K562 (cell line): ENCODE results near the gene POLRMT. TPM values are rescaled to one million over a fixed set of nuclear protein-coding genes. Genes with fewer than 3 reads are reported as not detected.

Experiments
- C11orf30 ChIP-seq: fragments of 450-650 bp; IDR thresholded peaks from 2 replicates; pipeline ENCODE4 v1.6.1; 2016; ENCODE audit warnings: low read depth, mild to moderate bottlenecking
- CHCHD3 ChIP-seq: fragments of 250-450 bp; sonication (Bioruptor Pico); IDR thresholded peaks from 2 replicates; pipeline ENCODE4 v2.1.2; 2022; ENCODE audit warnings: mild to moderate bottlenecking
- DNMT1 ChIP-seq: fragments of 450-650 bp; IDR thresholded peaks from 2 replicates; pipeline ENCODE4 v1.6.1; 2016; ENCODE audit warnings: antibody characterized with exemption, mild to moderate bottlenecking
- HCFC1 ChIP-seq: IDR thresholded peaks from 2 replicates; pipeline ENCODE4 v1.6.1; 2012; ENCODE audit warnings: low read depth, low read length, improper control_type of control experiment
- HNRNPK ChIP-seq: fragments of 200-400 bp; formaldehyde crosslinking; IDR thresholded peaks from one replicate; pipeline ENCODE4 v1.6.1; 2018; ENCODE audit warnings: mild to moderate bottlenecking, low read depth, low read length; ENCODE audit not compliant: poor library complexity, severe bottlenecking
- MCM5 ChIP-seq: fragments of 450-650 bp; IDR thresholded peaks from 2 replicates; pipeline ENCODE4 v1.6.1; 2016; ENCODE audit warnings: low read depth
- MECOM ChIP-seq: fragments of 250-450 bp; sonication (Bioruptor Pico); IDR thresholded peaks from 2 replicates; pipeline ENCODE4 v1.8.0; 2022; ENCODE audit warnings: inconsistent platforms
- MEIS2 ChIP-seq: fragments of 450-650 bp; IDR thresholded peaks from 2 replicates; pipeline ENCODE4 v1.6.1; 2014; ENCODE audit warnings: mild to moderate bottlenecking; ENCODE audit not compliant: partially characterized antibody
- NCOR1 ChIP-seq: fragments of 450-650 bp; IDR thresholded peaks from 2 replicates; pipeline ENCODE4 v1.6.1; 2016; ENCODE audit warnings: mild to moderate bottlenecking, moderate library complexity
- SREBF1 ChIP-seq: fragments of 150-350 bp; IDR thresholded peaks from 2 replicates; pipeline ENCODE4 v1.6.1; 2014; ENCODE audit warnings: antibody characterized with exemption, low read depth, low read length, borderline replicate concordance
- TAL1 ChIP-seq: fragments of 450-650 bp; IDR thresholded peaks from 2 replicates; pipeline ENCODE4 v1.6.1; 2016; ENCODE audit warnings: mild to moderate bottlenecking
- YBX1 ChIP-seq: fragments of 450-650 bp; IDR thresholded peaks from 2 replicates; pipeline ENCODE4 v1.7.1; 2016; ENCODE audit warnings: mild to moderate bottlenecking
- ZBTB7A ChIP-seq: IDR thresholded peaks from 2 replicates; pipeline ENCODE4 v1.6.1; 2011; ENCODE audit warnings: low read depth, mild to moderate bottlenecking, low read length, moderate library complexity, borderline replicate concordance; ENCODE audit not compliant: control insufficient read depth
- ZNF354B ChIP-seq: fragments of 250-450 bp; sonication (Bioruptor Pico); IDR thresholded peaks from 2 replicates; pipeline ENCODE4 v1.4.0; 2020
- ZNF445 ChIP-seq: fragments of 250-450 bp; sonication (Bioruptor Pico); IDR thresholded peaks from 2 replicates; pipeline ENCODE4 v1.4.0; 2020; ENCODE audit warnings: low read depth, mild to moderate bottlenecking, moderate library complexity
- ZNF584 ChIP-seq: fragments of 200-800 bp; sonication (Bioruptor generic); IDR thresholded peaks from 2 replicates; pipeline ENCODE4 v1.6.1; 2016; ENCODE audit warnings: low read depth, mild to moderate bottlenecking, missing genetic modification characterization, missing compliant biosample characterization
- polyA plus RNA-seq, 8 experiments: library from polyadenylated mRNA; depleted of rRNA in 4 of 8; stranded (reverse) in 5 of 8; unstranded in 3 of 8; fragments of >200 nt; fragmentation: Nextera tagmentation in 2 of 8; fragmentation: Illumina TruSeq in 1 of 8; extraction: Ambion mirVana in 2 of 8; extraction: Trizol in 1 of 8; gene quantifications; 2 replicates each; pipeline versions ENCODE4 v1.2.1 to v1.2.3, GENCODE V29; 2011 to 2014; ENCODE audit warnings: inconsistent platforms in 1 of 8, missing spikeins in 1 of 8
- total RNA-seq, 7 experiments: library from RNA; depleted of rRNA in 6 of 7; stranded (reverse); fragments of >200 nt in 6 of 7; fragmentation: Illumina TruSeq in 2 of 7; extraction: Trizol in 2 of 7; gene quantifications; 2 replicates each; pipeline versions ENCODE4 v1.2.1 to v1.2.3, GENCODE V29; 2011 to 2021; ENCODE audit warnings: low replicate concordance in 1 of 7
- TF ChIP-seq, protein P1 (sequence below): fragments of 450-650 bp; IDR thresholded peaks from 2 replicates; pipeline ENCODE4 v1.6.1; 2017; ENCODE audit warnings: antibody characterized with exemption, mild to moderate bottlenecking
- TF ChIP-seq, protein P2 (sequence below): IDR thresholded peaks from 2 replicates; pipeline ENCODE4 v1.6.1; 2016; ENCODE audit warnings: missing genetic modification characterization, missing compliant biosample characterization
- TF ChIP-seq, protein P3 (sequence below): fragments of 250-450 bp; sonication (Bioruptor Pico); IDR thresholded peaks from 2 replicates; pipeline ENCODE4 v1.4.0; 2020; ENCODE audit warnings: mild to moderate bottlenecking, moderate library complexity, borderline replicate concordance
- TF ChIP-seq, protein P4 (sequence below): fragments of 250-450 bp; sonication (Bioruptor Pico); IDR thresholded peaks from 2 replicates; pipeline ENCODE4 v1.8.0; 2022; ENCODE audit warnings: inconsistent platforms, mild to moderate bottlenecking, moderate library complexity, borderline replicate concordance

Gene POLRMT
- total and polyA plus RNA-seq, 9 of the 15 experiments (the other 6 are each of a cell fraction or from before 2014, with no cell fraction given) = 30.3 to 144 (median 68.0) TPM

DNA sequence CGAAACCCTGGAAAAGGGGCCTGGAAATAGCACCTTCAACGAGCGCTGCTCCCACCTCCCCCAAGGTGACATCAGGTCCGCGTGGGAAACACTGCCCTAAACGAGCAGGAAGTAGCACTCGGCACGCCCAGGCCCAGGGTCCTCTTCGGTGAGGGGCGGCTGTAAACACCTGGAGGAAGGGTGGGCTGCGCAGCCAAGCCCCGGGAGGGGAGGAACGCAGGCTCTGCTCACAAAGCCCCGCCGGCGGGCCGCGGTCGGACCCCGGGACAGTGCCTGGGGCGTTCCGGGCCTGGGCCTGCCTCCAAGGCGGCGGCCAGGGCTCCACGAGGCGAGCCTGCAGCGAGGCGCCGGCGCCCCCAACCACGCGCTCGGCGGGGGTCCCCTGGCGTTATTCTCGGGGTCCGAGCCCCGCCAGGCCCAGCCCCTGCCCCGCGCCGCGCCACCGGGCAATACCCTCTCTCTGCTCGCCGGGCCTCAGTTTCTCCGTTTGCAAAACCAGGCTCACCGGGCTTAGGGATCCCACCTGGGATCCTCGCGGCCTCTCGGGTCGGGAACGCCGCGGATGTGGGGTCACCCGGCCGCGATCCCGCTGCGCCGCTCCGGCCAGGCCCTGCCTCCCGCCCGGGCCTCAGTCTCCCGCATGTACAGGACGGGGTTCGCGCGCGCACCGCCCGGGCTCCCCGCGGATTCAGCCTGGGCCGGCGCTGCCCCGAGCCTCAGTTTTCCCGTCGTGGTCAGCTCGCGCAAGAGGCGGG is 29.0 kb upstream of the POLRMT start (continued):
- TF ChIP-seq, protein P1, sequence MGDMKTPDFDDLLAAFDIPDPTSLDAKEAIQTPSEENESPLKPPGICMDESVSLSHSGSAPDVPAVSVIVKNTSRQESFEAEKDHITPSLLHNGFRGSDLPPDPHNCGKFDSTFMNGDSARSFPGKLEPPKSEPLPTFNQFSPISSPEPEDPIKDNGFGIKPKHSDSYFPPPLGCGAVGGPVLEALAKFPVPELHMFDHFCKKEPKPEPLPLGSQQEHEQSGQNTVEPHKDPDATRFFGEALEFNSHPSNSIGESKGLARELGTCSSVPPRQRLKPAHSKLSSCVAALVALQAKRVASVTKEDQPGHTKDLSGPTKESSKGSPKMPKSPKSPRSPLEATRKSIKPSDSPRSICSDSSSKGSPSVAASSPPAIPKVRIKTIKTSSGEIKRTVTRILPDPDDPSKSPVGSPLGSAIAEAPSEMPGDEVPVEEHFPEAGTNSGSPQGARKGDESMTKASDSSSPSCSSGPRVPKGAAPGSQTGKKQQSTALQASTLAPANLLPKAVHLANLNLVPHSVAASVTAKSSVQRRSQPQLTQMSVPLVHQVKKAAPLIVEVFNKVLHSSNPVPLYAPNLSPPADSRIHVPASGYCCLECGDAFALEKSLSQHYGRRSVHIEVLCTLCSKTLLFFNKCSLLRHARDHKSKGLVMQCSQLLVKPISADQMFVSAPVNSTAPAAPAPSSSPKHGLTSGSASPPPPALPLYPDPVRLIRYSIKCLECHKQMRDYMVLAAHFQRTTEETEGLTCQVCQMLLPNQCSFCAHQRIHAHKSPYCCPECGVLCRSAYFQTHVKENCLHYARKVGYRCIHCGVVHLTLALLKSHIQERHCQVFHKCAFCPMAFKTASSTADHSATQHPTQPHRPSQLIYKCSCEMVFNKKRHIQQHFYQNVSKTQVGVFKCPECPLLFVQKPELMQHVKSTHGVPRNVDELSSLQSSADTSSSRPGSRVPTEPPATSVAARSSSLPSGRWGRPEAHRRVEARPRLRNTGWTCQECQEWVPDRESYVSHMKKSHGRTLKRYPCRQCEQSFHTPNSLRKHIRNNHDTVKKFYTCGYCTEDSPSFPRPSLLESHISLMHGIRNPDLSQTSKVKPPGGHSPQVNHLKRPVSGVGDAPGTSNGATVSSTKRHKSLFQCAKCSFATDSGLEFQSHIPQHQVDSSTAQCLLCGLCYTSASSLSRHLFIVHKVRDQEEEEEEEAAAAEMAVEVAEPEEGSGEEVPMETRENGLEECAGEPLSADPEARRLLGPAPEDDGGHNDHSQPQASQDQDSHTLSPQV = peak; percentile 59
- TF ChIP-seq, protein P2, sequence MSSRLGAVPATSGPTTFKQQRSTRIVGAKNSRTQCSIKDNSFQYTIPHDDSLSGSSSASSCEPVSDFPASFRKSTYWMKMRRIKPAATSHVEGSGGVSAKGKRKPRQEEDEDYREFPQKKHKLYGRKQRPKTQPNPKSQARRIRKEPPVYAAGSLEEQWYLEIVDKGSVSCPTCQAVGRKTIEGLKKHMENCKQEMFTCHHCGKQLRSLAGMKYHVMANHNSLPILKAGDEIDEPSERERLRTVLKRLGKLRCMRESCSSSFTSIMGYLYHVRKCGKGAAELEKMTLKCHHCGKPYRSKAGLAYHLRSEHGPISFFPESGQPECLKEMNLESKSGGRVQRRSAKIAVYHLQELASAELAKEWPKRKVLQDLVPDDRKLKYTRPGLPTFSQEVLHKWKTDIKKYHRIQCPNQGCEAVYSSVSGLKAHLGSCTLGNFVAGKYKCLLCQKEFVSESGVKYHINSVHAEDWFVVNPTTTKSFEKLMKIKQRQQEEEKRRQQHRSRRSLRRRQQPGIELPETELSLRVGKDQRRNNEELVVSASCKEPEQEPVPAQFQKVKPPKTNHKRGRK (tag) = no peak
- no peak for TF ChIP-seq HNRNPK
- TF ChIP-seq MECOM (CRISPR knock-in tag) = no peak
- TF ChIP-seq CHCHD3 (CRISPR knock-in tag) = no peak
- TF ChIP-seq C11orf30 = no peak
- TF ChIP-seq DNMT1 = no peak
- TF ChIP-seq MCM5 = no peak
- TF ChIP-seq ZNF445 (CRISPR knock-in tag) = no peak
- TF ChIP-seq, protein P3, sequence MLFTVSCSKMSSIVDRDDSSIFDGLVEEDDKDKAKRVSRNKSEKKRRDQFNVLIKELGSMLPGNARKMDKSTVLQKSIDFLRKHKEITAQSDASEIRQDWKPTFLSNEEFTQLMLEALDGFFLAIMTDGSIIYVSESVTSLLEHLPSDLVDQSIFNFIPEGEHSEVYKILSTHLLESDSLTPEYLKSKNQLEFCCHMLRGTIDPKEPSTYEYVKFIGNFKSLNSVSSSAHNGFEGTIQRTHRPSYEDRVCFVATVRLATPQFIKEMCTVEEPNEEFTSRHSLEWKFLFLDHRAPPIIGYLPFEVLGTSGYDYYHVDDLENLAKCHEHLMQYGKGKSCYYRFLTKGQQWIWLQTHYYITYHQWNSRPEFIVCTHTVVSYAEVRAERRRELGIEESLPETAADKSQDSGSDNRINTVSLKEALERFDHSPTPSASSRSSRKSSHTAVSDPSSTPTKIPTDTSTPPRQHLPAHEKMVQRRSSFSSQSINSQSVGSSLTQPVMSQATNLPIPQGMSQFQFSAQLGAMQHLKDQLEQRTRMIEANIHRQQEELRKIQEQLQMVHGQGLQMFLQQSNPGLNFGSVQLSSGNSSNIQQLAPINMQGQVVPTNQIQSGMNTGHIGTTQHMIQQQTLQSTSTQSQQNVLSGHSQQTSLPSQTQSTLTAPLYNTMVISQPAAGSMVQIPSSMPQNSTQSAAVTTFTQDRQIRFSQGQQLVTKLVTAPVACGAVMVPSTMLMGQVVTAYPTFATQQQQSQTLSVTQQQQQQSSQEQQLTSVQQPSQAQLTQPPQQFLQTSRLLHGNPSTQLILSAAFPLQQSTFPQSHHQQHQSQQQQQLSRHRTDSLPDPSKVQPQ (CRISPR knock-in tag) = no peak
- TF ChIP-seq ZNF354B = no peak
- no peak for TF ChIP-seq SREBF1
- no peak for TF ChIP-seq YBX1
- TF ChIP-seq NCOR1 = no peak
- TF ChIP-seq MEIS2 = no peak
- TF ChIP-seq ZBTB7A = peak; percentile 91
- TF ChIP-seq HCFC1 = no peak
- no peak for TF ChIP-seq ZNF584 (CRISPR knock-in tag)
- TF ChIP-seq, protein P4, sequence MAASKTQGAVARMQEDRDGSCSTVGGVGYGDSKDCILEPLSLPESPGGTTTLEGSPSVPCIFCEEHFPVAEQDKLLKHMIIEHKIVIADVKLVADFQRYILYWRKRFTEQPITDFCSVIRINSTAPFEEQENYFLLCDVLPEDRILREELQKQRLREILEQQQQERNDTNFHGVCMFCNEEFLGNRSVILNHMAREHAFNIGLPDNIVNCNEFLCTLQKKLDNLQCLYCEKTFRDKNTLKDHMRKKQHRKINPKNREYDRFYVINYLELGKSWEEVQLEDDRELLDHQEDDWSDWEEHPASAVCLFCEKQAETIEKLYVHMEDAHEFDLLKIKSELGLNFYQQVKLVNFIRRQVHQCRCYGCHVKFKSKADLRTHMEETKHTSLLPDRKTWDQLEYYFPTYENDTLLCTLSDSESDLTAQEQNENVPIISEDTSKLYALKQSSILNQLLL (CRISPR knock-in tag) = no peak
- TF ChIP-seq TAL1 = no peak
